ELF-1 (cell line): ENCODE results near the gene TCERG1L.

Experiments used
- DNase-seq: peaks from one replicate; pipeline ENCODE4 v3.0.0-alpha.2; 2016; ENCODE audit warnings: low read depth, low spot score

Gene TCERG1L

GRCh38 chr10:131271966-131272365, 39.6 kb downstream of the TCERG1L start:
- no peak for DNase-seq

- no peak for DNase-seq
Measured at GRCh38 chr10:131271195-131271880, 40.2 kb downstream of the TCERG1L start.

GRCh38 chr10:131270461-131271190, 40.9 kb downstream of the TCERG1L start:
- DNase-seq = no peak

GRCh38 chr10:131269776-131270460, 41.6 kb downstream of the TCERG1L start:
- DNase-seq = no peak

- DNase-seq = no peak
Measured at GRCh38 chr10:131267814-131268095, 43.8 kb downstream of the TCERG1L start.

- no peak for DNase-seq
Measured at GRCh38 chr10:131266936-131267813, 44.3 kb downstream of the TCERG1L start.

- no peak for DNase-seq
Measured at GRCh38 chr10:131264110-131264788, 47.3 kb downstream of the TCERG1L start.

- DNase-seq = no peak
Measured at GRCh38 chr10:131261890-131262475, 49.5 kb downstream of the TCERG1L start.

GRCh38 chr10:131260452-131261211, 50.9 kb downstream of the TCERG1L start:
- DNase-seq = no peak

- no peak for DNase-seq
Measured at GRCh38 chr10:131260031-131260430, 51.5 kb downstream of the TCERG1L start.

- DNase-seq = no peak
Measured at GRCh38 chr10:131259535-131259934, 52.0 kb downstream of the TCERG1L start.

- no peak for DNase-seq
Measured at GRCh38 chr10:131258256-131258655, 53.3 kb downstream of the TCERG1L start.

GRCh38 chr10:131257027-131257426, 54.5 kb downstream of the TCERG1L start:
- DNase-seq = no peak

GRCh38 chr10:131254859-131255252, 56.7 kb downstream of the TCERG1L start:
- no peak for DNase-seq

- DNase-seq = no peak
Measured at GRCh38 chr10:131253931-131254858, 57.3 kb downstream of the TCERG1L start.

- no peak for DNase-seq
Measured at GRCh38 chr10:131252567-131253276, 58.8 kb downstream of the TCERG1L start.

GRCh38 chr10:131251146-131251541, 60.4 kb downstream of the TCERG1L start:
- peak; percentile 72 for DNase-seq

GRCh38 chr10:131250454-131251145, 60.9 kb downstream of the TCERG1L start:
- DNase-seq = no peak
